Body of pancreas (tissue), 4 donors: Measurements from ENCODE around the gene SLC24A3. TPM values are rescaled to one million over a fixed set of nuclear protein-coding genes. Genes with fewer than 3 reads are reported as not detected.

Experiments
- ATAC-seq: fragments of 150-250 bp; one replicate; pipeline ENCODE4 v1.9.1; 2016
- DNase-seq, 4 donors: peaks; one replicate each; pipeline ENCODE4 v3.0.0-alpha.2; 2019
- H3K27ac ChIP-seq, 4 donors: fragments of 200-600 bp; sonication (generic); 1 replicate in 3 of 4; 2 replicates in 1 of 4; pipeline versions ENCODE4 v1.5.1 to v1.6.1; 2016 to 2019; ENCODE audit warnings: mild to moderate bottlenecking in 1 of 4, mixed read lengths in 1 of 4, moderate library complexity in 1 of 4
- H3K27me3 ChIP-seq, 2 donors: fragments of 200-600 bp; sonication (generic); one replicate each; pipeline ENCODE4 v1.6.0; 2016; ENCODE audit warnings: mild to moderate bottlenecking in 1 of 2
- H3K36me3 ChIP-seq, 2 donors: fragments of 200-600 bp; sonication (generic); replicated peaks in 1 of 2; 2 replicates each; pipeline ENCODE4 v1.5.1; 2016; ENCODE audit warnings: low read depth in 2 of 2; ENCODE audit not compliant: insufficient read depth in 1 of 2
- H3K4me1 ChIP-seq: fragments of 200-600 bp; sonication (generic); one replicate; pipeline ENCODE4 v1.6.0; 2016
- H3K4me3 ChIP-seq, 2 donors: fragments of 200-600 bp; sonication (generic); 1 replicate in 1 of 2; 2 replicates in 1 of 2; pipeline ENCODE4 v1.5.1; 2016 to 2019
- H3K9me3 ChIP-seq, 3 donors: fragments of 200-600 bp; sonication (generic); 1 replicate in 2 of 3; 2 replicates in 1 of 3; pipeline ENCODE4 v1.5.1; 2016
- CTCF ChIP-seq, 7 experiments: fragments of 450-650 bp in 4 of 7; fragments of 200-600 bp in 3 of 7; sonication (generic) in 3 of 7; IDR thresholded peaks; one replicate each; pipeline ENCODE4 v1.5.1; 2016 to 2019; ENCODE audit warnings: antibody characterized with exemption in 7 of 7
- POLR2A ChIP-seq, 3 donors: fragments of 450-650 bp; IDR thresholded peaks; one replicate each; pipeline ENCODE4 v1.6.1; 2016; ENCODE audit warnings: antibody characterized with exemption in 3 of 3, mild to moderate bottlenecking in 2 of 3
- WGBS, 2 donors: methylation state at CpG; one replicate each; pipeline ENCODE4 v1.1.5; 2017; 5-methylcytosine and 5-hydroxymethylcytosine counted together
- intact Hi-C: fragments of 100-400 bp; cut with DNase I; formaldehyde crosslinking; loops from one replicate; pipeline ENCODE4 v1.15.1; 2023
- total RNA-seq, 2 donors: library from RNA; depleted of rRNA; stranded (reverse); fragments of >200 nt; gene quantifications; one replicate each; pipeline ENCODE4 v1.1.0, GENCODE V29; 2016

Gene SLC24A3
- total RNA-seq, 2 donors from 2014 or later, result 0.66 to 1.0 TPM

- DNase-seq (no peak), ATAC-seq (no peak)
- Histone ChIP-seq H3K36me3 (no peaks in the 10 kb centered on the region), H3K27me3 (no peaks in the 10 kb centered on the region), H3K27ac (no peak overlapping the region), H3K4me3 (no peak overlapping the region), H3K4me1 (no peaks in the 10 kb centered on the region), H3K9me3 (no peaks in the 10 kb centered on the region)
- WGBS, 2 donors, result 83 to 88% methylated on average over 4 to 7 of the region's 7 CpGs
- intact Hi-C loops, result no loop called here
- TF ChIP-seq CTCF (IDR thresholded peaks at IDR 0.05), result no peak
- TF ChIP-seq POLR2A (IDR thresholded peaks at IDR 0.05), result no peak
These were observed 381.3 kb downstream of the SLC24A3 start for GRCh38 chr20:19593762-19594161.

- H3K4me3 ChIP-seq, result no peak overlapping the region
- TF ChIP-seq POLR2A (IDR thresholded peaks at IDR 0.05) (no peak), CTCF (IDR thresholded peaks at IDR 0.05) (no peak)
- no peaks in the 10 kb centered on the region for H3K9me3 ChIP-seq
- H3K36me3 ChIP-seq, result no peaks in the 10 kb centered on the region
- intact Hi-C loops, result no loop called here
- H3K27ac ChIP-seq, result no peak overlapping the region
- no peak for DNase-seq
- WGBS, 2 donors, result 59 to 67% methylated on average over 2 to 4 of the region's 4 CpGs
- no peaks in the 10 kb centered on the region for H3K4me1 ChIP-seq
- ATAC-seq, result no peak
- no peaks in the 10 kb centered on the region for H3K27me3 ChIP-seq
These were observed 382.5 kb downstream of the SLC24A3 start for GRCh38 chr20:19594896-19595295.

GRCh38 chr20:19598117-19598850 is 385.8 kb downstream of the SLC24A3 start:
- no peak overlapping the region for H3K4me3 ChIP-seq
- ATAC-seq (no peak), DNase-seq (no peak)
- H3K27me3 ChIP-seq, result no peaks in the 10 kb centered on the region
- no peaks in the 10 kb centered on the region for H3K36me3 ChIP-seq
- no peaks in the 10 kb centered on the region for H3K9me3 ChIP-seq
- H3K4me1 ChIP-seq, result no peaks in the 10 kb centered on the region
- TF ChIP-seq POLR2A (IDR thresholded peaks at IDR 0.05), result no peak
- TF ChIP-seq CTCF (IDR thresholded peaks at IDR 0.05), result no peak
- 67 to 68% methylated on average over 4 of the region's 4 CpGs for WGBS, 2 donors
- intact Hi-C loops, result no loop called here
- no peak overlapping the region for H3K27ac ChIP-seq

GRCh38 chr20:19599200-19599599 is 386.8 kb downstream of the SLC24A3 start:
- DNase-seq, result no peak
- Histone ChIP-seq H3K4me3 (no peak overlapping the region), H3K27me3 (no peaks in the 10 kb centered on the region), H3K27ac (no peak overlapping the region), H3K4me1 (no peaks in the 10 kb centered on the region), H3K9me3 (no peaks in the 10 kb centered on the region), H3K36me3 (no peaks in the 10 kb centered on the region)
- no peak for ATAC-seq
- TF ChIP-seq POLR2A (IDR thresholded peaks at IDR 0.05), result no peak
- TF ChIP-seq CTCF (IDR thresholded peaks at IDR 0.05), result no peak
- intact Hi-C loops, result no loop called here
- 91 to 93% methylated on average over 20 of the region's 20 CpGs for WGBS, 2 donors

GRCh38 chr20:19600042-19600441 is 387.6 kb downstream of the SLC24A3 start:
- intact Hi-C loops, result no loop called here
- TF ChIP-seq CTCF (IDR thresholded peaks at IDR 0.05) (no peak), POLR2A (IDR thresholded peaks at IDR 0.05) (no peak)
- H3K27me3 ChIP-seq, result no peaks in the 10 kb centered on the region
- H3K9me3 ChIP-seq, result no peaks in the 10 kb centered on the region
- ATAC-seq (no peak), DNase-seq (no peak)
- H3K27ac ChIP-seq, result no peak overlapping the region
- H3K4me3 ChIP-seq, result no peak overlapping the region
- 52 to 68% methylated on average over 4 to 7 of the region's 7 CpGs for WGBS, 2 donors
- H3K4me1 ChIP-seq, result no peaks in the 10 kb centered on the region
- H3K36me3 ChIP-seq, result no peaks in the 10 kb centered on the region
